SK-N-SH (cell line): ENCODE data around the gene GALNT14. TPM values are rescaled to one million over a fixed set of nuclear protein-coding genes. Genes with fewer than 3 reads are reported as not detected.

Source experiments
- CTCF ChIA-PET: fragments of 300-600, 350-600 bp; formaldehyde crosslinking; extraction: SDS; loops from one replicate; lab custom pipeline; 2021; lab: Yijun Ruan, JAX
- POLR2A ChIA-PET: fragments of 350-600 bp; sonication (Branson Sonifier 250); formaldehyde crosslinking; extraction: SDS; loops from one replicate; lab custom pipeline; 2020; ENCODE audit warnings: antibody characterized with exemption, inconsistent platforms; lab: Yijun Ruan, JAX
- DNase-seq: peaks from one replicate; pipeline ENCODE4 v3.0.0; 2012
- H2AFZ ChIP-seq: fragments of 200-600 bp; sonication (generic); 2 replicates; pipeline ENCODE4 v1.8.1; 2016; ENCODE audit warnings: antibody characterized with exemption, mild to moderate bottlenecking, low read depth
- H3F3A ChIP-seq: fragments of 200-600 bp; sonication (generic); replicated peaks from 2 replicates; pipeline ENCODE3; 2016; ENCODE audit warnings: antibody characterized with exemption, mild to moderate bottlenecking; ENCODE audit not compliant: insufficient read depth
- H3K27ac ChIP-seq, 2 experiments: fragments of 200-500 bp in 1 of 2; fragments of 200-600 bp in 1 of 2; sonication (Bioruptor generic) in 1 of 2; sonication (generic), shearing (Covaris generic) in 1 of 2; 2 replicates each; pipeline versions ENCODE4 v1.5.1 to v1.6.1; 2014 to 2016; ENCODE audit warnings: low read depth in 2 of 2, inconsistent platforms in 1 of 2, low read length in 1 of 2, mild to moderate bottlenecking in 1 of 2, mixed read lengths in 1 of 2
- H3K27me3 ChIP-seq: fragments of 200-600 bp; sonication (generic), shearing (Covaris generic); 2 replicates; pipeline ENCODE4 v1.6.1; 2016; ENCODE audit warnings: mixed run types; ENCODE audit not compliant: insufficient read depth
- H3K36me3 ChIP-seq, 2 experiments: fragments of 200-500 bp in 1 of 2; fragments of 200-600 bp in 1 of 2; sonication (Bioruptor generic) in 1 of 2; sonication (generic) in 1 of 2; replicated peaks in 1 of 2; 2 replicates each; pipeline versions ENCODE3 to v1.5.1; 2014 to 2016; ENCODE audit warnings: low read length in 1 of 2, mild to moderate bottlenecking in 1 of 2; ENCODE audit not compliant: insufficient read depth in 2 of 2, control insufficient read depth in 1 of 2
- H3K4me1 ChIP-seq, 2 experiments: fragments of 200-500 bp in 1 of 2; fragments of 200-600 bp in 1 of 2; sonication (Bioruptor generic) in 1 of 2; sonication (generic), shearing (Covaris generic) in 1 of 2; 2 replicates each; pipeline versions ENCODE4 v1.5.1 to v1.6.1; 2014 to 2016; ENCODE audit warnings: low read depth in 1 of 2, low read length in 1 of 2, mixed run types in 1 of 2; ENCODE audit not compliant: insufficient read depth in 2 of 2, control insufficient read depth in 1 of 2
- H3K4me2 ChIP-seq: fragments of 200-600 bp; sonication (generic), shearing (Covaris generic); 2 replicates; pipeline ENCODE4 v1.6.1; 2017; ENCODE audit warnings: mixed run types
- H3K4me3 ChIP-seq, 2 experiments: fragments of 200-500 bp in 1 of 2; fragments of 200-600 bp in 1 of 2; sonication (Bioruptor generic) in 1 of 2; sonication (generic), shearing (Covaris generic) in 1 of 2; 2 replicates each; pipeline versions ENCODE4 v1.5.1 to v1.8.1; 2014 to 2016; ENCODE audit warnings: low read depth in 2 of 2, inconsistent platforms in 1 of 2, low read length in 1 of 2, mild to moderate bottlenecking in 1 of 2, mixed read lengths in 1 of 2, moderate library complexity in 1 of 2
- H3K79me2 ChIP-seq: fragments of 200-600 bp; sonication (generic); 2 replicates; pipeline ENCODE4 v1.8.1; 2017; ENCODE audit warnings: mild to moderate bottlenecking; ENCODE audit not compliant: insufficient read depth
- H3K9ac ChIP-seq: fragments of 200-600 bp; sonication (generic); 2 replicates; pipeline ENCODE4 v1.6.1; 2017; ENCODE audit warnings: mixed run types
- H3K9me2 ChIP-seq: fragments of 200-600 bp; sonication (generic); 2 replicates; pipeline ENCODE4 v1.6.1; 2017; ENCODE audit warnings: mixed run types
- H3K9me3 ChIP-seq: fragments of 200-600 bp; sonication (generic); 2 replicates; pipeline ENCODE4 v1.6.1; 2017; ENCODE audit warnings: mixed run types, mild to moderate bottlenecking, moderate library complexity
- H4K20me1 ChIP-seq: fragments of 200-600 bp; sonication (generic); 2 replicates; pipeline ENCODE4 v1.6.1; 2017; ENCODE audit warnings: mild to moderate bottlenecking, mixed run types; ENCODE audit not compliant: insufficient read depth
- CTCF ChIP-seq: fragments of 200-600 bp; sonication (generic); IDR thresholded peaks from 2 replicates; pipeline ENCODE4 v1.6.1; 2017; ENCODE audit warnings: antibody characterized with exemption, mild to moderate bottlenecking, moderate library complexity
- EP300 ChIP-seq, 2 experiments: IDR thresholded peaks; 2 replicates each; pipeline versions ENCODE4 v1.4.0 to v1.6.1; 2012; ENCODE audit warnings: borderline replicate concordance in 1 of 2, low read depth in 1 of 2, low read length in 1 of 2
- EZH2phosphoT487 ChIP-seq: fragments of 200-600 bp; sonication (generic); IDR thresholded peaks from 2 replicates; pipeline ENCODE4 v1.6.1; 2017; ENCODE audit warnings: low read depth, mixed run types, mild to moderate bottlenecking, antibody characterized with exemption, moderate library complexity, borderline replicate concordance
- FOSL2 ChIP-seq: IDR thresholded peaks from 2 replicates; pipeline ENCODE4 v1.4.0; 2012; ENCODE audit warnings: low read depth, mild to moderate bottlenecking, moderate library complexity, borderline replicate concordance
- FOXJ3 ChIP-seq: sonication (generic); formaldehyde crosslinking; IDR thresholded peaks from 2 replicates; pipeline ENCODE4 v1.5.1; 2020; ENCODE audit warnings: mild to moderate bottlenecking, missing genetic modification reagents
- JUND ChIP-seq: IDR thresholded peaks from 2 replicates; pipeline ENCODE4 v1.4.0; 2012
- MEF2A ChIP-seq: IDR thresholded peaks from 2 replicates; pipeline ENCODE4 v1.4.0; 2012; ENCODE audit warnings: low read depth, borderline replicate concordance
- MXI1 ChIP-seq: IDR thresholded peaks from 2 replicates; pipeline ENCODE4 v1.6.1; 2012; ENCODE audit warnings: mild to moderate bottlenecking, low read depth, low read length, improper control_type of control experiment
- NRF1 ChIP-seq: IDR thresholded peaks from 2 replicates; pipeline ENCODE4 v1.6.1; 2012; ENCODE audit warnings: low read depth, mild to moderate bottlenecking, low read length
- POLR2AphosphoS5 ChIP-seq: IDR thresholded peaks from 2 replicates; pipeline ENCODE4 v1.6.1; 2012; ENCODE audit warnings: low read depth, low read length
- RAD21 ChIP-seq: IDR thresholded peaks from 2 replicates; pipeline ENCODE4 v1.6.1; 2012; ENCODE audit warnings: mild to moderate bottlenecking, low read length
- RCOR1 ChIP-seq: fragments of 150-350 bp; IDR thresholded peaks from 2 replicates; pipeline ENCODE4 v1.6.1; 2017; ENCODE audit warnings: antibody characterized with exemption, low read length
- RFX5 ChIP-seq: IDR thresholded peaks from 2 replicates; pipeline ENCODE4 v1.6.1; 2012; ENCODE audit warnings: mild to moderate bottlenecking, improper control_type of control experiment, low read length
- SMC3 ChIP-seq: IDR thresholded peaks from 2 replicates; pipeline ENCODE4 v1.6.1; 2012; ENCODE audit warnings: low read depth, low read length, improper control_type of control experiment
- TCF12 ChIP-seq: IDR thresholded peaks from 2 replicates; pipeline ENCODE4 v1.4.0; 2012
- USF1 ChIP-seq: IDR thresholded peaks from 2 replicates; pipeline ENCODE4 v1.4.0; 2012; ENCODE audit warnings: low read depth, borderline replicate concordance
- WGBS: methylation state at CpG from one replicate; pipeline ENCODE4 v1.1.6; 2017; ENCODE audit warnings: low lambda C conversion rate; 5-methylcytosine and 5-hydroxymethylcytosine counted together
- polyA plus RNA-seq, 3 experiments: library from polyadenylated mRNA; depleted of rRNA; stranded (reverse); fragments of >200 nt; gene quantifications; 2 replicates each; pipeline ENCODE4 v1.2.3, GENCODE V29; 2012
- TF ChIP-seq, protein P1 (sequence below): fragments of 150-350 bp; IDR thresholded peaks from 2 replicates; pipeline ENCODE4 v1.6.1; 2017; ENCODE audit warnings: antibody characterized with exemption, low read length, low read depth, borderline replicate concordance

The GALNT14 gene
- polyA plus RNA-seq, 1 of the 3 experiments (the other 2 are of a cell fraction) = 1.6 TPM

DNA sequence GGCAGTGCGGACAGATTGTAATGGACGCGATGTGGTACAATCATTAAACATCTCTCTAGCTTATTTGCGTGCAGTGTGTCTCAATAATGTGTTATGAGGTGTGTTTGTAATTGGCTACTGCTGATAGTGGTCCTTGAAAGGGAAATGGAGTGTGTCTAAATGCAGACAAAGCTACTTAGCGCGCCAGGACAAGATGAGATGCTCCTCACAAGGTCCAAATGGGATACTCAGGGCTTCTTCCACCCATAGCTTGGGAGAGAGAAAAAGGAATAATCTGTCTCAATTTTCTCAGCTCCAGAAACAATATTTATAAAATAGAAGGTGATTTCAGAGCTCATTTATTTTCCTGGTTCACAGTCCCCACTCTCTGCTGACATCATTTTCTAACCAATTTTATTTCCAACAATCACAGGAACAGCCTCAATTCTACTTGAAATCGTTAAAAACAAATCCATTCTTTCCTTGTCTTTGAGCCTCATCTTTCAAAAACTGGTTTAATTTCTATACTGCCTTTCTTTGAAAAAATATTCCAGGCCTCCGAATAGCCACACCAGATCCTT, 28.5 kb downstream of the GALNT14 start:
- 64% methylated on average over 8 of the region's 8 CpGs for WGBS
- ChIA-PET CTCF (interaction anchor here (0.6 to 1.5 kb wide), 6 partner anchors 9 to 870 kb away, joined by 3 to 5 read pairs (median 4); partner anchors contain the start of gene GALNT14), POLR2A (no interaction called here)
- Histone ChIP-seq H4K20me1 (no peaks in the 10 kb centered on the region), H3K9me3 (no peaks in the 10 kb centered on the region), H2AFZ (no peak overlapping the region), H3F3A (no peaks in the 10 kb centered on the region), H3K9ac (no peak overlapping the region), H3K4me3 (no peak overlapping the region), H3K4me1 (peaks cover 0 to 32% of the 10 kb centered on the region in 2 experiments; a peak in 2 of 4 replicates), H3K4me2 (no peak overlapping the region), H3K9me2 (no peaks in the 10 kb centered on the region), H3K36me3 (no peaks in the 10 kb centered on the region), H3K27me3 (no peaks in the 10 kb centered on the region), H3K79me2 (no peaks in the 10 kb centered on the region), H3K27ac (no peak overlapping the region; a peak in 1 of 4 replicates)
- DNase-seq = no peak
- TF ChIP-seq MXI1 = no peak
- TF ChIP-seq CTCF = no peak
- no peak for TF ChIP-seq JUND
- TF ChIP-seq FOXJ3 (CRISPR knock-in tag) = no peak
- TF ChIP-seq FOSL2 = no peak
- TF ChIP-seq MEF2A = no peak
- no peak for TF ChIP-seq POLR2AphosphoS5
- TF ChIP-seq RAD21 = no peak
- TF ChIP-seq SMC3 = no peak
- no peak for TF ChIP-seq RCOR1
- TF ChIP-seq TCF12 = no peak
- no peak for TF ChIP-seq EZH2phosphoT487
- TF ChIP-seq USF1 = no peak
- TF ChIP-seq NRF1 = no peak
- TF ChIP-seq, protein P1, sequence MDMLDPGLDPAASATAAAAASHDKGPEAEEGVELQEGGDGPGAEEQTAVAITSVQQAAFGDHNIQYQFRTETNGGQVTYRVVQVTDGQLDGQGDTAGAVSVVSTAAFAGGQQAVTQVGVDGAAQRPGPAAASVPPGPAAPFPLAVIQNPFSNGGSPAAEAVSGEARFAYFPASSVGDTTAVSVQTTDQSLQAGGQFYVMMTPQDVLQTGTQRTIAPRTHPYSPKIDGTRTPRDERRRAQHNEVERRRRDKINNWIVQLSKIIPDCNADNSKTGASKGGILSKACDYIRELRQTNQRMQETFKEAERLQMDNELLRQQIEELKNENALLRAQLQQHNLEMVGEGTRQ = no peak
- no peak for TF ChIP-seq RFX5
- no peak for TF ChIP-seq EP300 (IDR thresholded peaks at IDR 0.05; ENCODE audit: borderline replicate concordance in 1 of 2, low read depth in 1 of 2, low read length in 1 of 2)
